A549 (cell line): ENCODE results near the gene DEPDC5. TPM values are rescaled to one million over a fixed set of nuclear protein-coding genes. Genes with fewer than 3 reads are reported as not detected.

ENCODE experiments used
- ATAC-seq, 2 experiments: fragments of 200-7000 bp in 1 of 2; fragments of >200 bp in 1 of 2; cut with Nextera tagmentation in 1 of 2; cut with Tn5 transposase in 1 of 2; 3 replicates each; pipeline versions ENCODE4 v1.8.0 to v1.9.1; 2018 to 2020; ENCODE audit warnings: mild to moderate bottlenecking in 1 of 2, moderate library complexity in 1 of 2
- CTCF ChIA-PET: fragments of 300-600 bp; sonication (Branson Sonifier 250); formaldehyde crosslinking; extraction: SDS; loops from one replicate; lab custom pipeline; 2021; ENCODE audit warnings: antibody characterized with exemption, inconsistent platforms; lab: Yijun Ruan, JAX
- POLR2A ChIA-PET: fragments of 350-600 bp; formaldehyde crosslinking; extraction: SDS; loops from one replicate; lab custom pipeline; 2021; ENCODE audit warnings: antibody characterized with exemption, inconsistent platforms; lab: Yijun Ruan, JAX
- DNase-seq, 2 experiments: peaks; one replicate each; pipeline versions ENCODE4 v3.0.0 to v3.0.0-alpha.2; 2011 to 2016; ENCODE audit warnings: low read depth in 1 of 2, low spot score in 1 of 2
- FAIRE-seq: peaks from 2 replicates; lab custom pipeline; 2011; peaks lifted over from hg19 to GRCh38; lab: Jason Lieb, UNC
- H3K27ac ChIP-seq, 2 experiments: fragments of >200 bp; sonication (Bioruptor Twin); formaldehyde crosslinking; 3 replicates each; pipeline ENCODE4 v1.5.1; 2016 to 2017
- H3K4me1 ChIP-seq: fragments of >200 bp; sonication (Bioruptor Twin); formaldehyde crosslinking; 3 replicates; pipeline ENCODE4 v1.6.1; 2016
- H3K4me2 ChIP-seq: fragments of >200 bp; sonication (Bioruptor Twin); formaldehyde crosslinking; 3 replicates; pipeline ENCODE4 v1.6.1; 2016
- H3K4me3 ChIP-seq: fragments of >200 bp; sonication (Bioruptor Twin); formaldehyde crosslinking; 3 replicates; pipeline ENCODE4 v1.5.1; 2016
- H3K9me3 ChIP-seq: fragments of >200 bp; sonication (Bioruptor Twin); formaldehyde crosslinking; 3 replicates; pipeline ENCODE4 v1.6.1; 2016
- ATOH8 ChIP-seq: fragments of 250-450 bp; sonication (Bioruptor Pico); IDR thresholded peaks from 2 replicates; pipeline ENCODE4 v1.5.0; 2020; ENCODE audit warnings: low read depth, mild to moderate bottlenecking, moderate library complexity
- BCL3 ChIP-seq: fragments of >200 bp; sonication (Bioruptor Twin); formaldehyde crosslinking; IDR thresholded peaks from 3 replicates; pipeline ENCODE4 v1.6.1; 2016
- BHLHE40 ChIP-seq: IDR thresholded peaks from 2 replicates; pipeline ENCODE4 v1.6.1; 2012; ENCODE audit warnings: low read depth, low read length, inconsistent platforms
- CBX2 ChIP-seq: fragments of 200-600 bp; sonication (generic); IDR thresholded peaks from 2 replicates; pipeline ENCODE4 v1.6.1; 2016; ENCODE audit warnings: low read depth, mild to moderate bottlenecking, borderline replicate concordance
- E2F6 ChIP-seq: IDR thresholded peaks from 2 replicates; pipeline ENCODE4 v1.6.1; 2012; ENCODE audit warnings: low read depth, borderline replicate concordance
- EHMT2 ChIP-seq: fragments of 200-600 bp; sonication (generic); IDR thresholded peaks from 2 replicates; pipeline ENCODE4 v1.6.1; 2016; ENCODE audit warnings: antibody characterized with exemption, low read depth, mild to moderate bottlenecking, moderate library complexity
- EP300 ChIP-seq, 2 experiments: fragments of >200 bp; sonication (Bioruptor Twin); formaldehyde crosslinking; IDR thresholded peaks; 2 replicates in 1 of 2; 3 replicates in 1 of 2; pipeline ENCODE4 v1.6.1; 2016 to 2017
- FOSL2 ChIP-seq, 2 experiments: fragments of 450-650 bp in 1 of 2; fragments of >200 bp in 1 of 2; sonication (Bioruptor Twin) in 1 of 2; formaldehyde crosslinking; IDR thresholded peaks; 2 replicates each; pipeline versions ENCODE4 v1.5.0 to v1.6.1; 2016 to 2020; ENCODE audit warnings: mild to moderate bottlenecking in 1 of 2, moderate library complexity in 1 of 2
- HES2 ChIP-seq: fragments of >200 bp; sonication (Bioruptor Twin); formaldehyde crosslinking; IDR thresholded peaks from 2 replicates; pipeline ENCODE4 v1.6.1; 2016
- HOXB13 ChIP-seq: fragments of 250-450 bp; sonication (Bioruptor Pico); IDR thresholded peaks from 2 replicates; pipeline ENCODE4 v1.5.0; 2020; ENCODE audit warnings: low read depth, mild to moderate bottlenecking, moderate library complexity
- HOXB5 ChIP-seq: fragments of 250-450 bp; sonication (Bioruptor Pico); IDR thresholded peaks from 2 replicates; pipeline ENCODE4 v1.5.0; 2020; ENCODE audit warnings: mild to moderate bottlenecking, moderate library complexity
- JUNB ChIP-seq: fragments of >200 bp; sonication (Bioruptor Twin); formaldehyde crosslinking; IDR thresholded peaks from 2 replicates; pipeline ENCODE4 v1.6.1; 2016
- MAFK ChIP-seq: fragments of 450-650 bp; IDR thresholded peaks from 2 replicates; pipeline ENCODE4 v1.6.1; 2014; ENCODE audit not compliant: partially characterized antibody
- MYC ChIP-seq: IDR thresholded peaks from 2 replicates; pipeline ENCODE4 v1.6.1; 2012; ENCODE audit warnings: mild to moderate bottlenecking, inconsistent platforms, low read length, improper control_type of control experiment, borderline replicate concordance
- NFE2L2 ChIP-seq: fragments of 150-350 bp; conservative IDR thresholded peaks from 2 replicates; pipeline ENCODE4 v1.6.1; 2014; ENCODE audit warnings: low read length
- PBX3 ChIP-seq: IDR thresholded peaks from 2 replicates; pipeline ENCODE4 v1.6.1; 2012
- PHF8 ChIP-seq: fragments of 200-600 bp; sonication (generic); IDR thresholded peaks from 2 replicates; pipeline ENCODE4 v1.6.1; 2016; ENCODE audit warnings: low read depth, mild to moderate bottlenecking, antibody characterized with exemption, moderate library complexity, borderline replicate concordance
- POLR2A ChIP-seq: IDR thresholded peaks from 2 replicates; pipeline ENCODE4 v1.6.1; 2012; ENCODE audit warnings: mild to moderate bottlenecking, low read length
- POLR2AphosphoS2 ChIP-seq: conservative IDR thresholded peaks from 2 replicates; pipeline ENCODE4 v1.6.1; 2012; ENCODE audit warnings: low read length, improper control_type of control experiment, inconsistent platforms
- RAD21 ChIP-seq, 2 experiments: fragments of >200 bp in 1 of 2; sonication (Bioruptor Twin) in 1 of 2; formaldehyde crosslinking in 1 of 2; IDR thresholded peaks in 1 of 2; conservative IDR thresholded peaks in 1 of 2; 2 replicates in 1 of 2; 3 replicates in 1 of 2; pipeline ENCODE4 v1.6.1; 2012 to 2018; ENCODE audit warnings: inconsistent platforms in 1 of 2
- REST ChIP-seq: fragments of 200-600 bp; sonication (generic); IDR thresholded peaks from 2 replicates; pipeline ENCODE4 v1.6.1; 2016; ENCODE audit warnings: antibody characterized with exemption, mild to moderate bottlenecking, moderate library complexity
- RFX5 ChIP-seq: fragments of 450-650 bp; IDR thresholded peaks from 2 replicates; pipeline ENCODE4 v1.7.1; 2014; ENCODE audit warnings: antibody characterized with exemption, mild to moderate bottlenecking, moderate library complexity
- RNF2 ChIP-seq: fragments of 200-600 bp; sonication (generic); IDR thresholded peaks from 2 replicates; pipeline ENCODE4 v1.6.1; 2016; ENCODE audit warnings: low read depth, mild to moderate bottlenecking, antibody characterized with exemption, moderate library complexity, borderline replicate concordance
- SMC3 ChIP-seq: fragments of >200 bp; sonication (Bioruptor Twin); formaldehyde crosslinking; IDR thresholded peaks from 3 replicates; pipeline ENCODE4 v1.6.1; 2018; ENCODE audit warnings: inconsistent platforms
- SREBF2 ChIP-seq: fragments of 450-650 bp; IDR thresholded peaks from 2 replicates; pipeline ENCODE4 v1.6.1; 2014; ENCODE audit warnings: mild to moderate bottlenecking, moderate library complexity
- TP53 ChIP-seq: fragments of 250-450 bp; sonication (Bioruptor Pico); IDR thresholded peaks from 2 replicates; pipeline ENCODE4 v1.5.0; 2021; ENCODE audit warnings: mild to moderate bottlenecking, moderate library complexity
- ZC3H11A ChIP-seq: fragments of 450-650 bp; IDR thresholded peaks from 2 replicates; pipeline ENCODE4 v1.6.1; 2014; ENCODE audit warnings: antibody characterized with exemption, mild to moderate bottlenecking
- ZNF302 ChIP-seq: fragments of 250-450 bp; sonication (Bioruptor Pico); IDR thresholded peaks from 2 replicates; pipeline ENCODE4 v1.9.0; 2021; ENCODE audit warnings: inconsistent platforms, mild to moderate bottlenecking, moderate library complexity
- whole genome bisulfite sequencing: methylation state at CpG from one replicate; pipeline ENCODE4 v1.1.6; 2017; ENCODE audit errors: missing lambda C conversion rate; 5-methylcytosine and 5-hydroxymethylcytosine counted together
- polyA plus RNA-seq, 4 experiments: library from polyadenylated mRNA; depleted of rRNA in 3 of 4; stranded (reverse); fragments of >200 nt; fragmentation: RNase III in 1 of 4; extraction: RNeasy Plus Mini Kit Qiagen cat#74134 plus additional on column Dnase treatment in 1 of 4; gene quantifications; 2 replicates in 3 of 4; 3 replicates in 1 of 4; pipeline ENCODE4 v1.2.3, GENCODE V29; 2011 to 2017

The DEPDC5 gene
- polyA plus RNA-seq, 2 of the 4 experiments (the other 2 are of a cell fraction): 4.4 to 10.1 TPM

GRCh38 chr22:31748490-31748889, 5.3 kb upstream of the DEPDC5 start:
- no peak for ATAC-seq
- no peak for FAIRE-seq
- H3K4me2 ChIP-seq: peak overlapping the region; percentile 92
- H3K9me3 ChIP-seq: no peaks in the 10 kb centered on the region
- H3K27ac ChIP-seq: peak overlapping the region in 1 of 2 experiments; percentile 100; a peak in 4 of 6 replicates
- ChIA-PET CTCF (interaction anchor here (0.5 to 1.0 kb wide), 2 partner anchors 11 to 208 kb away, joined by 3 to 4 read pairs; no protein-coding TSS in a partner anchor), POLR2A (no interaction called here)
- WGBS: 49% methylated on average over 2 of the region's 2 CpGs
- peak overlapping the region; percentile 94 for H3K4me3 ChIP-seq
- DNase-seq: no peak
- TF ChIP-seq REST (no peak), RFX5 (no peak), PBX3 (no peak), HES2 (no peak), BHLHE40 (no peak), RNF2 (no peak)
- TF ChIP-seq, all 56 proteins: peak for 0
- peaks cover 23% of the 10 kb centered on the region; the same call in 2 of the 3 replicates for H3K4me1 ChIP-seq

- peak; percentile 73 to 94 for DNase-seq
- Histone ChIP-seq H3K4me2 (peak within 1 kb of the TSS; percentile 92), H3K9me3 (no peaks in the 10 kb centered on the region), H3K27ac (peak within 1 kb of the TSS; percentile 96 to 100), H3K4me1 (peaks cover 25% of the 10 kb centered on the region; the same call in 2 of the 3 replicates), H3K4me3 (peak within 1 kb of the TSS; percentile 94)
- under 1% methylated on average over 33 of the region's 62 CpGs for WGBS
- no peak for FAIRE-seq
- ChIA-PET CTCF (no interaction called here), POLR2A (no interaction called here)
- peak; percentile 78 to 86 for ATAC-seq
- TF ChIP-seq FOSL2 (IDR thresholded peaks at IDR 0.05): no peak
- no peak for TF ChIP-seq FOSL2 (CRISPR knock-in tag; IDR thresholded peaks at IDR 0.05)
- TF ChIP-seq POLR2A: peak; percentile 70
- no peak for TF ChIP-seq ZNF302
- TF ChIP-seq EP300 (IDR thresholded peaks at IDR 0.05): no peak
- TF ChIP-seq HES2: no peak
- no peak for TF ChIP-seq ZC3H11A
- no peak for TF ChIP-seq JUNB
- no peak for TF ChIP-seq RFX5
- no peak for TF ChIP-seq RNF2
- TF ChIP-seq MAFK: no peak
- no peak for TF ChIP-seq POLR2AphosphoS2
- no peak for TF ChIP-seq E2F6
- no peak for TF ChIP-seq NFE2L2
- no peak for TF ChIP-seq CBX2
- TF ChIP-seq HOXB5 (CRISPR knock-in tag): no peak
- TF ChIP-seq BCL3: peak; percentile 33; the same call in 1 of the 3 replicates
- peak; percentile 86 for TF ChIP-seq PHF8
- no peak for TF ChIP-seq SMC3
- no peak for TF ChIP-seq EHMT2
- TF ChIP-seq RAD21 (conservative IDR thresholded peaks at IDR 0.05 in 1 of 2, IDR thresholded peaks at IDR 0.05 in 1 of 2): no peak
- TF ChIP-seq MYC: peak; percentile 86
- no peak for TF ChIP-seq TP53 (CRISPR knock-in tag)
- no peak for TF ChIP-seq HOXB13
- TF ChIP-seq ATOH8 (CRISPR knock-in tag): no peak
- no peak for TF ChIP-seq SREBF2
Observed at GRCh38 chr22:31749636-31750364, 4.0 kb upstream of the DEPDC5 start, which contains the start of gene PRR14L. Gene PRR14L, minus strand, starts transcription at chr22:31750132. Its CDS starts 11,272 bp downstream, at chr22:31738860.
